Fibroblast of lung (primary cell): Measurements from ENCODE around the gene MTMR1. TPM values are rescaled to one million over a fixed set of nuclear protein-coding genes. Genes with fewer than 3 reads are reported as not detected.
A peak's percentile ranks its signal among the peaks of the same experiment; 100 is the strongest.

ENCODE experiments used
- DNase-seq, 2 donors: peaks; one replicate each; pipeline versions ENCODE4 v3.0.0 to v3.0.0-alpha.2; 2010; ENCODE audit warnings: low read depth in 2 of 2
- H2AFZ ChIP-seq: 2 replicates; pipeline ENCODE4 v1.5.1; 2012; ENCODE audit warnings: low read length, control low read depth, inconsistent platforms
- H3K27ac ChIP-seq: 2 replicates; pipeline ENCODE4 v1.5.1; 2011; ENCODE audit warnings: low read length, control low read depth; ENCODE audit not compliant: insufficient read depth
- H3K27me3 ChIP-seq: 2 replicates; pipeline ENCODE4 v1.5.1; 2011; ENCODE audit warnings: mild to moderate bottlenecking, low read length; ENCODE audit not compliant: control insufficient read depth, insufficient read depth
- H3K36me3 ChIP-seq: 2 replicates; pipeline ENCODE4 v1.5.1; 2011; ENCODE audit warnings: low read length; ENCODE audit not compliant: control insufficient read depth, insufficient read depth
- H3K4me1 ChIP-seq: 2 replicates; pipeline ENCODE4 v1.5.1; 2011; ENCODE audit warnings: low read length; ENCODE audit not compliant: control insufficient read depth, insufficient read depth; ENCODE audit errors: extremely low read depth
- H3K4me2 ChIP-seq: 2 replicates; pipeline ENCODE4 v1.5.1; 2011; ENCODE audit warnings: low read length, control low read depth; ENCODE audit not compliant: insufficient read depth; ENCODE audit errors: extremely low read depth
- H3K4me3 ChIP-seq, 4 experiments: fragments of 200-600 bp in 1 of 4; sonication (generic) in 1 of 4; replicated peaks in 1 of 4; 2 replicates each; pipeline ENCODE4 v1.5.1; 2011 to 2016; ENCODE audit warnings: low read length in 4 of 4, low read depth in 3 of 4, mild to moderate bottlenecking in 3 of 4, control low read depth in 2 of 4, inconsistent platforms in 1 of 4, mixed read lengths in 1 of 4; ENCODE audit not compliant: insufficient read depth in 1 of 4; ENCODE audit errors: control extremely low read depth in 1 of 4
- H3K79me2 ChIP-seq: 2 replicates; pipeline ENCODE4 v1.5.1; 2012; ENCODE audit warnings: mild to moderate bottlenecking, low read length, inconsistent platforms; ENCODE audit not compliant: control insufficient read depth, insufficient read depth
- H3K9ac ChIP-seq: 2 replicates; pipeline ENCODE4 v1.5.1; 2011; ENCODE audit warnings: mild to moderate bottlenecking, low read length, control low read depth; ENCODE audit not compliant: insufficient read depth
- H3K9me3 ChIP-seq: 2 replicates; pipeline ENCODE4 v1.5.1; 2012; ENCODE audit warnings: low read depth, low read length; ENCODE audit not compliant: control insufficient read depth, insufficient read depth
- H4K20me1 ChIP-seq: 2 replicates; pipeline ENCODE4 v1.5.1; 2011; ENCODE audit warnings: low read length; ENCODE audit not compliant: control insufficient read depth, insufficient read depth; ENCODE audit errors: extremely low read depth
- EZH2 ChIP-seq: IDR thresholded peaks from 2 replicates; pipeline ENCODE4 v1.5.1; 2012; ENCODE audit warnings: low read length, control low read depth, mild to moderate bottlenecking; ENCODE audit errors: missing control alignments
- polyA plus RNA-seq, 2 donors: library from polyadenylated mRNA; depleted of rRNA in 1 of 2; stranded (reverse) in 1 of 2; unstranded in 1 of 2; fragments of >200 nt; gene quantifications; 2 replicates each; pipeline ENCODE4 v1.2.1, GENCODE V29; 2011 to 2012; ENCODE audit warnings: missing spikeins in 1 of 2
- total RNA-seq: library from RNA; depleted of rRNA; stranded (reverse); fragments of >200 nt; gene quantifications from 2 replicates; pipeline ENCODE4 v1.2.1, GENCODE V29; 2014
- TF ChIP-seq, protein P1 (sequence below), 2 donors: IDR thresholded peaks in 1 of 2; conservative IDR thresholded peaks in 1 of 2; 1 replicate in 1 of 2; 2 replicates in 1 of 2; pipeline ENCODE4 v1.5.1; 2011 to 2012; ENCODE audit warnings: low read length in 2 of 2, control low read depth in 1 of 2, inconsistent platforms in 1 of 2, low read depth in 1 of 2, mild to moderate bottlenecking in 1 of 2

The MTMR1 gene
- total and polyA plus RNA-seq, 2 donors (not counting 1 experiment from before 2014, with no cell fraction given), result 22.3 to 28.1 TPM

DNA sequence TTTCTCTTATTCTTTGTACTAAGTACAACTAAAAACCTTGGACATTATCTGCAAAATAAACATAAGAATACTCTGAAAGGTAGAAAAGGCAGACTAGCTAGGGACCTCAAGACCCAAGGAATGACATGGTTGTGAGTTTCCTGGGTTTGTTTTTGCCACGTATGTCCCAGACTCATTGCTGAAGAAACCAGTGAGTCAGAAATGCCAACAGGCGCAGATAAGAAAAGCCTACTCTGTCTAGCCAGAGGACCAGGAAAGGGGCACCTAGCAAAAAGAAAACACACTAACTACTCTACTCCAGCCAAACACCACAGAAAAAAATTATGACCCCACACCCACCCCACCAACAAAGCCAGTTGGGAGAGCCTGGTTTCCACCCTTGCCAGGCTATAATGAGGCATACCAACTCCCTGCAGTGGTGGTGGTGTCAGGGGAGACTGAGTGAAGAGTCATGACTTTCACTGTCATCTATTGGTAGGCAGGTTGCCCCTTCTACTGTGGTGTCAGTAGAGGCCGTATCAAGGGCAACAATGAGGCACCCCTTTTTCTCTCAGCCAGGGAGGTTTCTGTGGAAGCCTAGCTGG is 10.9 kb downstream of the MTMR1 start:
- TF ChIP-seq, protein P1, sequence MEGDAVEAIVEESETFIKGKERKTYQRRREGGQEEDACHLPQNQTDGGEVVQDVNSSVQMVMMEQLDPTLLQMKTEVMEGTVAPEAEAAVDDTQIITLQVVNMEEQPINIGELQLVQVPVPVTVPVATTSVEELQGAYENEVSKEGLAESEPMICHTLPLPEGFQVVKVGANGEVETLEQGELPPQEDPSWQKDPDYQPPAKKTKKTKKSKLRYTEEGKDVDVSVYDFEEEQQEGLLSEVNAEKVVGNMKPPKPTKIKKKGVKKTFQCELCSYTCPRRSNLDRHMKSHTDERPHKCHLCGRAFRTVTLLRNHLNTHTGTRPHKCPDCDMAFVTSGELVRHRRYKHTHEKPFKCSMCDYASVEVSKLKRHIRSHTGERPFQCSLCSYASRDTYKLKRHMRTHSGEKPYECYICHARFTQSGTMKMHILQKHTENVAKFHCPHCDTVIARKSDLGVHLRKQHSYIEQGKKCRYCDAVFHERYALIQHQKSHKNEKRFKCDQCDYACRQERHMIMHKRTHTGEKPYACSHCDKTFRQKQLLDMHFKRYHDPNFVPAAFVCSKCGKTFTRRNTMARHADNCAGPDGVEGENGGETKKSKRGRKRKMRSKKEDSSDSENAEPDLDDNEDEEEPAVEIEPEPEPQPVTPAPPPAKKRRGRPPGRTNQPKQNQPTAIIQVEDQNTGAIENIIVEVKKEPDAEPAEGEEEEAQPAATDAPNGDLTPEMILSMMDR (conservative IDR thresholded peaks at IDR 0.05 in 1 of 2, IDR thresholded peaks at IDR 0.05 in 1 of 2; ENCODE audit: low read depth in 1 of 2, low read length in 2 of 2), result no peak
- TF ChIP-seq EZH2, result no peak
- no peak overlapping the region for H3K4me2 ChIP-seq
- H4K20me1 ChIP-seq, result no peaks in the 10 kb centered on the region
- peak in 1 of 2 donors; percentile 85 for DNase-seq
- no peaks in the 10 kb centered on the region for H3K79me2 ChIP-seq
- H3K4me1 ChIP-seq, result no peaks in the 10 kb centered on the region
- no peaks in the 10 kb centered on the region for H3K9me3 ChIP-seq
- H3K4me3 ChIP-seq, result no peak overlapping the region
- no peaks in the 10 kb centered on the region for H3K36me3 ChIP-seq
- H2AFZ ChIP-seq, result no peak overlapping the region
- no peak overlapping the region for H3K9ac ChIP-seq
- no peaks in the 10 kb centered on the region for H3K27me3 ChIP-seq
- H3K27ac ChIP-seq, result no peak overlapping the region

DNA sequence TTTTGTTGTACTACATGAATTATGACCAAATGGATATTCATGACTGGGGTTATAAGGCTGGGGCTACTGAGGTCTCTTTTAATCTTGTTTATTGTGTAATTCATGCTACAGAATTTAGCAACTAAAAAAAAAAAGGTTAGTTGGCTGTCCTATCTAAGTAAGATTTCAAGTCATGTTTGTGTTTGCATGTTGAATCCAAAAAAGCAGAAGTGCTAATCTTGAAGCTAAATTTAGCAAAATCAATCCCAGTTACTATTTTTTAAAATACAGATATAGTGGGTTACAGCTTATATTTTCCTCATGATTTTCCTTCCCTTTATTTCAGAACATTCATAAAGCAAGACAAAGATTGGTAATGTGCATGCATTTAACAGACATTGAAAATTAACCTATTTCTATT is 19.4 kb downstream of the MTMR1 start:
- DNase-seq, result no peak
- Histone ChIP-seq H3K9me3 (no peaks in the 10 kb centered on the region), H3K4me1 (no peaks in the 10 kb centered on the region), H3K4me2 (no peak overlapping the region), H3K36me3 (no peaks in the 10 kb centered on the region), H3K27ac (no peak overlapping the region), H3K27me3 (no peaks in the 10 kb centered on the region), H2AFZ (no peak overlapping the region), H3K79me2 (no peaks in the 10 kb centered on the region), H3K9ac (no peak overlapping the region), H3K4me3 (no peak overlapping the region), H4K20me1 (no peaks in the 10 kb centered on the region)
- no peak for TF ChIP-seq EZH2

DNA sequence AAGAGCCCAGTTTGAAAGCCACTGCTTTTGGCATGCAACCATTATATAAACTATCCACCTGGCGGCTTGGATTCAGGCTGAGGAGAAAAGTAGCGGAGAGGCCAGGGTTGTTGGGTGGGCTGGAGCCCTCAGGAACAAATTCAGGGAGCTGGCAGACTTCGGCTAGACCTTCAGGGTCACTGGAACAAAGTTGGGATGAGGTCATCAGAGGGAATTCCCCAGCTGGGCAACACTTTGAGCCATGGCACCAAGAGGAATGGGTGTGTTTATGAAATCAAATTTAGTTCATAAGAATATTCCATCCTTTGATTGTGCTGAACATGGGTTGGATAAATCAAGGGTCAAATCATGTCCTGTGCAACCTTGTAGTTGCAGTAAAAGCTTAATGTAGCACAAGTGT is 22.0 kb downstream of the MTMR1 start:
- H3K4me1 ChIP-seq, result no peaks in the 10 kb centered on the region
- no peak overlapping the region for H3K27ac ChIP-seq
- no peaks in the 10 kb centered on the region for H3K79me2 ChIP-seq
- no peak for DNase-seq
- H3K27me3 ChIP-seq, result no peaks in the 10 kb centered on the region
- H3K36me3 ChIP-seq, result no peaks in the 10 kb centered on the region
- no peaks in the 10 kb centered on the region for H3K9me3 ChIP-seq
- H3K9ac ChIP-seq, result no peak overlapping the region
- no peak overlapping the region for H2AFZ ChIP-seq
- H3K4me3 ChIP-seq, result no peak overlapping the region
- TF ChIP-seq, protein P1 (conservative IDR thresholded peaks at IDR 0.05 in 1 of 2, IDR thresholded peaks at IDR 0.05 in 1 of 2; ENCODE audit: low read depth in 1 of 2, low read length in 2 of 2), result no peak
- no peak for TF ChIP-seq EZH2
- no peaks in the 10 kb centered on the region for H4K20me1 ChIP-seq
- no peak overlapping the region for H3K4me2 ChIP-seq
